BE2C (cell line): ENCODE data around the gene ZNF644.

ENCODE experiments used
- DNase-seq: peaks from one replicate; pipeline ENCODE4 v3.0.0-alpha.2; 2020
- H3K27me3 ChIP-seq: fragments of 250-450 bp; sonication (Bioruptor Pico); 2 replicates; pipeline ENCODE4 v1.5.1; 2020; ENCODE audit warnings: mild to moderate bottlenecking
- H3K36me3 ChIP-seq: fragments of 250-450 bp; sonication (Bioruptor Pico); 2 replicates; pipeline ENCODE4 v1.5.1; 2020; ENCODE audit warnings: mild to moderate bottlenecking
- H3K4me1 ChIP-seq: fragments of 250-450 bp; sonication (Bioruptor Pico); 2 replicates; pipeline ENCODE4 v1.5.1; 2020
- H3K4me3 ChIP-seq: 2 replicates; pipeline ENCODE4 v1.5.1; 2011; ENCODE audit warnings: low read depth, low read length
- H3K9me3 ChIP-seq: fragments of 250-450 bp; sonication (Bioruptor Pico); 2 replicates; pipeline ENCODE4 v1.5.1; 2020
- CTCF ChIP-seq: IDR thresholded peaks from 2 replicates; pipeline ENCODE4 v1.5.1; 2012; ENCODE audit warnings: mild to moderate bottlenecking, low read depth, low read length

Gene ZNF644

DNA sequence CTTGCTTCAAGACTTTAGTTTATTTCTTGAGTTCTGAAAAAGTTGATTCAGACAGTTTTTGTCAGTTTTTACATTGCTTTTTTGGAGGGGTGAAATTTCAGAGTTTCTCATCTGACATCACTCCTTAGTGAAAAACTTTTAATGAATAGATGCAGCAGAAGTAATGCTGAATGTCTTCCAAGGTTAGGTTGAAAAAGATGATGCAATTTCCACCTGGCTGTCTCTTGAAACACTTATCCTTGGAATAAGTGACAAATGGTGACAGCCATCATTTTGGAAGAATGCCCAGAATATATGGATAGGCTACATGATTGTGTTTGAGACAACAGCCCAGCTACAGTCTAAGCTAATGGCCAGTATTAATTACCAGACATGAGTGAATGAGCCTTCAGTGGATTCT is 140.8 kb downstream of the ZNF644 start:
- no peaks in the 10 kb centered on the region for H3K27me3 ChIP-seq
- no peak overlapping the region for H3K4me3 ChIP-seq
- H3K9me3 ChIP-seq: no peaks in the 10 kb centered on the region
- H3K4me1 ChIP-seq: no peaks in the 10 kb centered on the region
- no peak for TF ChIP-seq CTCF
- H3K36me3 ChIP-seq: no peaks in the 10 kb centered on the region
- no peak for DNase-seq

DNA sequence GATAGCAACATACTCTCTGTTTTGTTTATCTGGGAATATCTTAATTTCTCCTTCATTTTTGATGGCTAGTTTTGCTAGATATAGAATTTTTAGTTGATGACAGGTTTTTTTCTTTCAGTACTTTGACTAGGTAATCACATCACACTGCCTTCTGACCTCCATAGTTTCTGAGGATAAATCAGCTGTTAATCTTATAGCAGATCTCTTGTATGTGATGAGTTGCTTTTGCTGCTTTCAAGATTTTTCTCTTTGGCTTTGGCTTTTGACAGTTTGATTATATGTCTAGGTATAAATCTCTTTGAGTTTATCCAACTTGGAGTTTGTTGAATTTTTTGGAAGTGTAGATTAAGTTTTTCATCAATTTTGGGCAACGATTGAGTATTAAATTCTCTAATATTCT is 142.6 kb downstream of the ZNF644 start:
- no peak for DNase-seq
- Histone ChIP-seq H3K9me3 (no peaks in the 10 kb centered on the region), H3K4me1 (no peaks in the 10 kb centered on the region), H3K4me3 (no peak overlapping the region), H3K36me3 (no peaks in the 10 kb centered on the region), H3K27me3 (no peaks in the 10 kb centered on the region)
- TF ChIP-seq CTCF: no peak

DNA sequence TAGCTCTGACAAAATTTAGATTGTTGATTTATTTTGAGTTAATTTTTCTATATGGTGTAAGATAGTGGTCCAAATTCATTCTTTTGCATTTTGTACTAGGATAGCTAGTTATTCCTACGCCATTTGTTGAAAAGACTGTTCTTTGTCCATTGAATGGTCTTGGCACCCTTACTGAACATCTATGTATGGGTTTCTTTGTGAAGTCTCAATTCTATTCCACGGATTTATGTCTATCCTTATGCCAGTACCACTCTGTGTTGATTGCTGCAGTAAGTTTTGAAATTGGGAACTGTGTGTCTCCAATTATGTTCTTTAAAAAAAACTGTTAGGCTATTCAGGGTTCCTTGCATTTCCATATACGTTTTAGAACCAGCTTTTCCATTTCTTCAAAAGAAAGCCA is 145.7 kb downstream of the ZNF644 start:
- Histone ChIP-seq H3K4me1 (no peaks in the 10 kb centered on the region), H3K27me3 (no peaks in the 10 kb centered on the region), H3K36me3 (no peaks in the 10 kb centered on the region), H3K9me3 (no peaks in the 10 kb centered on the region), H3K4me3 (no peak overlapping the region)
- no peak for TF ChIP-seq CTCF
- DNase-seq: no peak
